KOPT-K1 (cell line): Measurements from ENCODE around the gene PCDHGB3.

Experiments used
- H3K27ac ChIP-seq: fragments of 200-600 bp; sonication (generic); 2 replicates; pipeline ENCODE4 v1.5.1; 2016; ENCODE audit warnings: antibody characterized with exemption, mild to moderate bottlenecking, low read depth, low read length; ENCODE audit not compliant: poor library complexity, severe bottlenecking
- H3K36me3 ChIP-seq: fragments of 200-600 bp; sonication (generic); 2 replicates; pipeline ENCODE4 v1.5.1; 2017; ENCODE audit warnings: antibody characterized with exemption, mild to moderate bottlenecking, low read length, moderate library complexity; ENCODE audit not compliant: insufficient read depth
- H3K9me3 ChIP-seq: fragments of 200-600 bp; sonication (generic); 2 replicates; pipeline ENCODE4 v1.5.1; 2017; ENCODE audit warnings: antibody characterized with exemption, low read length, mild to moderate bottlenecking; ENCODE audit not compliant: insufficient read depth, poor library complexity, severe bottlenecking

The PCDHGB3 gene

DNA sequence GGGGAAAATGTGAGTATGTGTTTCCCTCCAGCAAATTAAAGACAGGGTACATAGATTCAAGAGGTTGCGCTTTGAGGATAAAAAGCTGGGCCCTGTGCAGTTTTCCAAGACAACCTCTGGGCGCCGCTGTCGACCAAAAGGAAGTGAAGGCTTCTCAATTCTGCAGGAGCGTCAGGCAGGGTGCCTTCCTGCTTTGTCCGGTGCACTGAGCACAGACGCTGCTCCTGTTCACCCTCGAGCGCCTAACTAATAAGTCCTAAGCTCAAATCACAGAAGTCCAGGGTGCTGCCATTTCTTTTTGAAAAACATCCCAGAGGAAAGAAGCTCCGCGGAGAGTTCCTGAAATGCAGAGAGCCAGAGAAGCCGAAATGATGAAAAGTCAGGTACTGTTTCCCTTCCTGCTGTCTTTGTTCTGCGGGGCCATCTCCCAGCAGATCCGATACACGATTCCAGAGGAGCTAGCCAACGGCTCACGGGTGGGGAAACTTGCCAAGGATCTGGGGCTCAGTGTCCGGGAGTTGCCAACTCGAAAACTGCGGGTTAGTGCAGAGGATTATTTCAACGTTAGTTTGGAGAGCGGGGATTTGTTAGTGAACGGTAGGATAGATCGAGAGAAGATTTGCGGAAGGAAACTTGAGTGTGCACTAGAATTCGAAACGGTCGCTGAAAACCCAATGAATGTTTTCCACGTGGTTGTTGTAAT lies 20.0 kb upstream of the PCDHGB3 start, which contains the start of gene PCDHGB1:
Gene PCDHGB1, plus strand, starts transcription at position 183 of the 703 bp plus-strand sequence. Its CDS starts 162 bp downstream, at position 345.
- Histone ChIP-seq H3K36me3 (no peaks in the 10 kb centered on the region), H3K27ac (no peak within 1 kb of the TSS), H3K9me3 (peaks cover 5% of the 10 kb centered on the region)

DNA sequence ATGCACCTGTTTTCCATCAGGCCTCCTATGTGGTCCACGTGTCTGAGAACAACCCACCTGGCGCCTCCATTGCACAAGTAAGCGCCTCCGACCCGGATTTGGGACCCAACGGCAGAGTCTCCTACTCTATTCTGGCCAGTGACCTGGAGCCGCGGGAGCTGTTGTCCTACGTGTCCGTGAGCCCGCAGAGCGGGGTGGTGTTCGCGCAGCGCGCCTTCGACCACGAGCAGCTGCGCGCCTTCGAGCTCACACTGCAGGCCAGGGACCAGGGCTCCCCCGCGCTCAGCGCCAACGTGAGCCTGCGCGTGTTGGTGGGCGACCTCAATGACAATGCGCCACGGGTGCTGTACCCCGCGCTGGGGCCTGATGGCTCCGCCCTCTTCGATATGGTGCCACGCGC lies 18.5 kb upstream of the PCDHGB3 start:
- no peaks in the 10 kb centered on the region for H3K9me3 ChIP-seq
- no peaks in the 10 kb centered on the region for H3K36me3 ChIP-seq
- H3K27ac ChIP-seq, result no peak overlapping the region

DNA sequence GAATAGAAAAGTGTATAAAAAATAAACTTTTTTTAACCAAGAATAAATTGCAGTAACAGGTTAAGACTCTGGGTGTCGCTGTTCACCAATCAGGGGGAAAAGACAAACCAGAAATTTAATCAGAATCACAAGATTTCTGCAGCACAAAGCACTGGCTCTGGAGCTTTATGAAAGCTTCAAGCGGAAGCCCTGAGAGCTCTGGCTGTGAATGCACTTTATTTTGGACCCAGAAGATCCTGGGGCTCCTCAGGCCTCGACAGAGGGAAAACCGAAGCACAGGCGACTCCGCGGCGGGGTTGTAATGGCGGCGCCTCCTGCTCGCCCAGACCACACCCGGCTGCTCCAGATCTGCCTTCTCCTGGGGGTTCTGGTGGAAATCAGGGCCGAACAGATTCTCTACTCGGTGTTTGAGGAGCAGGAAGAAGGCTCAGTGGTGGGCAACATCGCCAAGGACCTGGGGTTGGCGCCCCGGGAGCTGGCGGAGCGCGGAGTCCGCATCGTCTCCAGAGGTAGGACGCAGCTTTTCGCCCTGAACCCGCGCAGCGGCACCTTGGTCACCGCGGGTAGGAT lies 15.1 kb upstream of the PCDHGB3 start, which contains the start of gene PCDHGA4:
Gene PCDHGA4, plus strand, starts transcription at position 122 of the 570 bp plus-strand sequence. Its CDS starts 87 bp downstream, at position 209.
- Histone ChIP-seq H3K9me3 (no peaks in the 10 kb centered on the region), H3K27ac (no peak within 1 kb of the TSS)

DNA sequence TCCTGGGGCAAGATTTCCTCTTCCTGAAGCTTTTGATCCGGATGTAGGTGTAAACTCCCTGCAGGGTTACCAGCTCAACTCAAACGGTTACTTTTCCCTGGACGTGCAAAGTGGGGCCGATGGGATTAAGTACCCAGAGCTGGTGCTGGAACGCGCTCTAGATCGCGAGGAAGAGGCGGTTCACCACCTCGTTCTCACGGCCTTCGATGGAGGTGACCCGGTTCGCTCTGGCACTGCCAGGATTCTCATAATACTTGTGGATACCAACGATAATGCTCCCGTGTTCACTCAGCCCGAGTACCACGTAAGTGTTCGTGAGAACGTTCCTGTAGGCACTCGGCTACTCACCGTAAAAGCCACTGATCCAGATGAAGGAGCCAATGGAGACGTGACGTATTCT lies 14.4 kb upstream of the PCDHGB3 start:
- Histone ChIP-seq H3K27ac (no peak overlapping the region), H3K36me3 (no peaks in the 10 kb centered on the region), H3K9me3 (peaks cover 4% of the 10 kb centered on the region)

More for the DNA sequence above, 15.1 kb upstream of the PCDHGB3 start, which contains the start of gene PCDHGA4:
- H3K36me3 ChIP-seq, result no peaks in the 10 kb centered on the region

DNA sequence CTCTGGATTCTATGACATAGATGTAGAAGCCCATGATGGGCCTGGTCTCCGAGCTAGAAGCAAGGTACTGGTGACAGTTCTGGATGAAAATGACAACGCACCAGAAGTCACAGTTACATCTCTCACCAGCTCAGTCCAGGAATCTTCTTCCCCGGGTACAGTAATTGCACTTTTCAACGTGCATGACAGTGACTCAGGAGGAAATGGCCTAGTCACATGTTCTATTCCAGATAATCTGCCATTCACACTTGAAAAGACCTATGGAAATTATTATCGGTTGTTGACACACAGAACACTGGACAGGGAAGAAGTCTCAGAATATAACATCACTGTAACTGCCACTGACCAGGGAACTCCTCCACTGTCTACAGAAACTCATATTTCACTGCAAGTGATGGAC lies 13.9 kb upstream of the PCDHGB3 start:
- peaks cover 8% of the 10 kb centered on the region for H3K9me3 ChIP-seq
- no peaks in the 10 kb centered on the region for H3K36me3 ChIP-seq

DNA sequence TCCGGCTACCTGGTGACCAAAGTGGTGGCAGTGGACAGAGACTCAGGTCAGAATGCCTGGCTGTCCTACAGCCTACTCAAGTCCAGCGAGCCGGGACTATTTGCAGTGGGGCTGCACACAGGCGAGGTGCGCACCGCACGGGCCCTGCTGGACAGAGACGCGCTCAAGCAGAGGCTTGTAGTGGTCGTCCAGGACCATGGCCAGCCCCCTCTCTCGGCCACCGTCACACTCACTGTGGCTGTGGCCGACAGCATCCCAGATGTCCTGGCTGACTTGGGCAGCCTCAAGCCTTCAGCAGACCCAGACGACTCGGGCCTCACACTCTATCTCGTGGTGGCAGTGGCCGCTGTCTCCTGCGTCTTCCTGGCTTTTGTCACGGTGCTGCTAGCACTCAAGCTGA lies 13.1 kb upstream of the PCDHGB3 start:
- no peak overlapping the region for H3K27ac ChIP-seq
- H3K36me3 ChIP-seq, result no peaks in the 10 kb centered on the region
- H3K9me3 ChIP-seq, result peaks cover 13% of the 10 kb centered on the region

More for the DNA sequence above, 13.9 kb upstream of the PCDHGB3 start:
- H3K27ac ChIP-seq, result no peak overlapping the region

DNA sequence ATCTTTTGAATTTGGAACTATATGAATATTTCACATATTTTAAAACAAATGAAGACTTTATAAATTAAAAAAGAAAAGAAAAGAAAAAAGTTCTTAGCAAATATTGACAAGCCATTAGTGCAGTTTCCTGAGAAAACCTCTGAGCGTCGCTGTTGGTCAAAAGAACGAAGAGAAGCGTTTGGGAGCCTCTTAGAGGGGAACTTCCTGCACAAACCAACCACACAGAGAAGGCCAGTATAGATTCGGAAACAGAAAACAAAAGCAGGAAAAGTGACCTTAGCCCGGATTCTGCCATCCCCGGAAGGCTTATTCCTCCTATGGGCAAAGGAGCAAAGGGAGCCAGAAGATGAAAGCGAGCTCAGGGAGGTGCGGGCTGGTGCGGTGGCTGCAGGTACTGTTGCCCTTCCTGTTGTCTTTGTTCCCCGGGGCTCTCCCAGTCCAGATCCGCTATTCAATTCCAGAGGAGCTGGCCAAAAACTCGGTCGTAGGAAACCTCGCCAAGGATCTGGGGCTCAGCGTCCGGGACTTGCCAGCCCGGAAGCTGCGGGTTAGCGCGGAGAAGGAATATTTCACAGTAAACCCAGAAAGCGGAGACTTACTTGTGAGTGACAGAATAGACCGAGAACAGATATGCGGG lies 10.1 kb upstream of the PCDHGB3 start, which contains the start of gene PCDHGB2:
Gene PCDHGB2, plus strand, starts transcription at position 205 of the 637 bp plus-strand sequence. Its CDS starts 142 bp downstream, at position 347.
- H3K9me3 ChIP-seq, result peaks cover 31% of the 10 kb centered on the region
- no peak within 1 kb of the TSS for H3K27ac ChIP-seq
- no peaks in the 10 kb centered on the region for H3K36me3 ChIP-seq

DNA sequence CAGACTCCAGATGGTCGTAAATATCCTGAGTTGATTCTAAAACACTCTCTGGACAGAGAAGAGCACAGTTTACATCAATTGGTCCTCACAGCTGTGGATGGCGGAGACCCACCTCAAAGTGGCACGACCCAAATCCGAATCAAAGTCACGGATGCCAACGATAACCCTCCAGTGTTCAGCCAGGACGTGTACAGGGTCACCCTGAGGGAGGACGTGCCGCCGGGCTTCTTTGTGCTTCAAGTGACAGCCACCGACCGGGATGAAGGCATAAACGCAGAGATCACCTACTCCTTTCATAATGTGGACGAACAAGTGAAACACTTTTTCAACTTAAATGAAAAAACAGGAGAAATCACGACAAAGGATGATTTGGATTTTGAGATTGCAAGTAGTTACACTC lies 9.4 kb upstream of the PCDHGB3 start:
- Histone ChIP-seq H3K36me3 (no peaks in the 10 kb centered on the region), H3K9me3 (peaks cover 39% of the 10 kb centered on the region), H3K27ac (no peak overlapping the region)

DNA sequence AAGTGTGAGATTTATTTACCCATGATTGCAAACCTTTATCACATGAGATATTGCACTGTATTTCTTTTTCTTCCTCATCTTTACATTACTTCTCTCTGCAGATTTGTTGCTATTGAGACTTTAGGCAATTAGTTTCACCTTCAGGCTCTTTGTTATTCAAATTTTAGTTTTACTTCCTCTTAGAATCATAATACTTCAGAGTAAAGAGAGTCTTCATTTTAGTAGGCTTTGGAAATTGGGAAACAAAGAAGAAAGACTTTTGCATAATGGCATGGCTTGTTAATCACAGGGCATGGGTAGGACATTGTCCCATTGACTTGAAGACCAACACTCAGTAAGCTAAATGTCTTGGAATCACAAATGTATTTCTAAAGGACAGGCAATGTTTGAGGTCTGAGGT lies 7.3 kb upstream of the PCDHGB3 start:
- peaks cover 47% of the 10 kb centered on the region for H3K9me3 ChIP-seq
- H3K36me3 ChIP-seq, result no peaks in the 10 kb centered on the region

DNA sequence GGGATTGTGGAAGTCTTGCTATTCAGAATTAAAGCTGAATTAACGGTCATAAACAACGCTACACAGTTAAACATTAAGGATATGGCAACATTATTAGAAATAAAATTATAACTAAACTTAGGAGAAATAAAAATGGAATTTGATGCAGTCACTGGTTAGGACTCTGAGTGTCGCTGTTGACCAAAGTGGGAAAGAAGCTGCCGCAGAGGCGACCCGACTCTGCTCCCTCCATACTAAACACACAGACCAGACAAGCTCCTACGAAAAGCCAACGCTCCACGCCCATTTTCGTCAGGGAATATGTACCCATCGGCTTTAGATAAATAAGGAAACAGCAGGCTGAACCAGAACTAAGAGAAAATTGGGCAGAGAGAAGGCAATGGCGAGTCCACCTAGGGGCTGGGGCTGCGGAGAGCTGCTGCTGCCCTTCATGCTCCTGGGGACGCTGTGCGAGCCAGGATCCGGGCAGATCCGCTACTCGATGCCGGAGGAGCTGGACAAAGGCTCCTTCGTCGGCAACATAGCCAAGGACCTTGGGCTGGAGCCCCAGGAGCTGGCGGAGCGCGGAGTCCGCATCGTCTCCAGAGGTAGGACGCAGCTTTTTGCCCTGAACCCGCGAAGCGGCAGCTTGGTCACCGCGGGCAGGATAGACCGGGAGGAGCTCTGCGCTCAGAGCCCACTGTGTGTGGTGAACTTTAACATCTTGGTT lies 5.9 kb upstream of the PCDHGB3 start, which contains the start of gene PCDHGA5:
Gene PCDHGA5, plus strand, starts transcription at position 211 of the 709 bp plus-strand sequence. Its CDS starts 169 bp downstream, at position 380.
- H3K27ac ChIP-seq, result no peak within 1 kb of the TSS
- H3K9me3 ChIP-seq, result peaks cover 47% of the 10 kb centered on the region
- no peaks in the 10 kb centered on the region for H3K36me3 ChIP-seq

More for the DNA sequence above, 7.3 kb upstream of the PCDHGB3 start:
- no peak overlapping the region for H3K27ac ChIP-seq

DNA sequence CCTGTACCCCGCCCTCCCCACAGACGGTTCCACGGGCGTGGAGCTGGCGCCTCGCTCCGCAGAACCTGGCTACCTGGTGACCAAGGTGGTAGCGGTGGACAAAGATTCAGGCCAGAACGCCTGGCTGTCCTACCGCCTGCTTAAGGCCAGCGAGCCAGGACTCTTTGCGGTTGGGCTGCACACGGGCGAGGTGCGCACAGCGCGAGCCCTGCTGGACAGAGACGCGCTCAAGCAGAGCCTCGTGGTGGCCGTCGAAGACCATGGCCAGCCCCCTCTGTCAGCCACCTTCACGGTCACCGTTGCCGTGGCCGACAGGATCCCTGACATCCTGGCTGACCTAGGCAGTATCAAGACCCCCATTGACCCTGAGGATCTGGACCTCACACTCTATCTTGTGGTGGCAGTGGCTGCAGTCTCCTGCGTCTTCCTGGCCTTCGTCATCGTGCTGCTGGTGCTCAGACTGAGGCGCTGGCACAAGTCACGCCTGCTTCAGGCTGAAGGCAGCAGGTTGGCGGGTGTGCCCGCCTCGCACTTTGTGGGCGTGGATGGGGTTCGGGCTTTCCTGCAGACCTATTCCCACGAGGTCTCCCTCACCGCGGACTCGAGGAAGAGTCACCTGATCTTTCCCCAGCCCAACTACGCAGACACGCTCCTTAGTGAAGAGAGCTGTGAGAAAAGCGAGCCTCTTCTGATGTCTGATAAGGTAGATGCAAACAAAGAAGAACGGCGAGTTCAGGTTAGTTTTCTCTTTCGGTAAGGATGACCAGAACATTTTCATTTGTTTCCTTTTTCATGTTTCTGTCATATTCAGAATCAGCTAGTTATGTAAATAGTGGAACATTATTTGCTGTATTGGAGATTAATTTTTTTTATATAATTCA lies 3.8 kb upstream of the PCDHGB3 start:
- H3K9me3 ChIP-seq, result peaks cover 50% of the 10 kb centered on the region
- no peak overlapping the region for H3K27ac ChIP-seq
- H3K36me3 ChIP-seq, result no peaks in the 10 kb centered on the region

DNA sequence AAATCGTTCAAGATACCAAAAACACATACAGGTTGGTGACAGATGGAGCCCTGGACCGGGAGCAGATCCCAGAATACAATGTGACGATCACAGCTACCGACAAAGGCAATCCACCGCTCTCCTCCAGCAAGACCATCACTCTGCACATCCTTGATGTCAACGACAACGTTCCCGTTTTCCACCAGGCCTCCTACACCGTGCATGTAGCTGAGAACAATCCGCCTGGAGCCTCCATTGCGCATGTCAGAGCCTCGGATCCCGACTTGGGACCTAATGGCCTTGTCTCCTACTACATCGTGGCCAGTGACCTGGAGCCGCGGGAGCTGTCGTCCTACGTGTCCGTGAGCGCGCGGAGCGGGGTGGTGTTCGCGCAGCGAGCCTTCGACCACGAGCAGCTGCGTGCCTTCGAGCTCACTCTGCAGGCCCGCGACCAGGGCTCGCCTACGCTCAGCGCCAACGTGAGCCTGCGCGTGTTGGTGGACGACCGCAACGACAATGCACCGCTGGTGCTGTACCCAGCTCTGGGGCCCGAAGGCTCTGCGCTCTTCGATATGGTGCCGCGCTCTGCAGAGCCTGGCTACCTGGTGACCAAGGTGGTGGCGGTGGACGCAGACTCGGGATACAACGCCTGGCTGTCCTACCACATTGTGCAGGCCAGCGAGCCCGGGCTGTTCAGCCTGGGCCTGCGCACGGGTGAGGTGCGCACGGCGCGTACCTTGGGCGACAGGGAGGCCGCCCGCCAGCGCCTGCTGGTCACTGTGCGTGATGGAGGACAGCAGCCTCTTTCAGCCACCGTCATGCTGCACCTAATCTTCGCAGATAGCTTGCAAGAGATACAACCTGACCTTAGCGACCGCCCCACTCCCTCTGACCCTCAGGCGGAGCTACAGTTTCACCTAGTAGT lies 1.8 kb downstream of the PCDHGB3 start:
- no peak overlapping the region for H3K27ac ChIP-seq
- H3K9me3 ChIP-seq, result peaks cover 36% of the 10 kb centered on the region
- no peaks in the 10 kb centered on the region for H3K36me3 ChIP-seq

DNA sequence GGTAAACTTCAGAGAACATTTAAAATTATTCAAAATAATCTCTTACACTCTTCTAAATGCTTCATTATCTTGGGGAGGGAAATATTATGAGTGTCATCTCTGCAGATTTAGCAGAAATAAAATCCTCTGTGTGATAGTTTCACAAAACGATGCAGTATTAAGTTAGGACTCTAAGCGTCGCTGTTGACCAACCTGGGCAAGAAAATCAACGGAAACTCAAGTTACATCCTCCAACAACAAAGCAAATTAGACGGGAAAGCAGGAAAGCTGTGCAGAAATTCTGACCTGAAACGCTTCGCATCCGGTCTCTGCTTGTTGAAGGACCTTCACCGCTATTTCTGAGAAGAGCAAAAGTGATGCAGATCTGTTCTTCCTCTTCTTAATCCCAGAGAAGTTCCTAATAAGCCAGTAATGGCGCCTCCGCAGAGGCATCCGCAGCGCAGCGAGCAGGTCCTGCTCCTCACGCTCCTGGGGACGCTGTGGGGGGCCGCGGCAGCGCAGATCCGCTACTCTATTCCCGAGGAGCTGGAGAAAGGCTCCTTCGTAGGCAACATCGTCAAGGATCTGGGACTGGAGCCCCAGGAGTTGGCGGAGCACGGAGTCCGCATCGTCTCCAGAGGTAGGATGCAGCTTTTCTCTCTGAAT lies 3.8 kb downstream of the PCDHGB3 start, which contains the start of gene PCDHGA6:
Gene PCDHGA6, plus strand, starts transcription at position 219 of the 645 bp plus-strand sequence. Its CDS starts 193 bp downstream, at position 412.
- peaks cover 36% of the 10 kb centered on the region for H3K9me3 ChIP-seq
- H3K27ac ChIP-seq, result no peak within 1 kb of the TSS
- H3K36me3 ChIP-seq, result no peaks in the 10 kb centered on the region
